ENCODE measurements around the gene KIF18B. TPM values are rescaled to one million over a fixed set of nuclear protein-coding genes. Genes with fewer than 3 reads are reported as not detected.

The KIF18B gene
- total RNA-seq, 1 donor from 2014 or later: 0.89 TPM

GRCh38 chr17:44915321-44915726 lies 32.2 kb downstream of the KIF18B start, which contains the start of gene GFAP:
Gene GFAP (minus strand): TSS chr17:44915500. CDS start chr17:44915486, 14 bp downstream.
- intact Hi-C loops (cut with DNase I): no loop called here
- H3K4me1 ChIP-seq: peaks cover 10% of the 10 kb centered on the region
- ATAC-seq: no peak
- H3K27me3 ChIP-seq (ENCODE audit: low read depth): peaks cover 22% of the 10 kb centered on the region
- no peak within 1 kb of the TSS for H3K4me3 ChIP-seq
- no peak within 1 kb of the TSS for H3K27ac ChIP-seq
- DNase-seq: peak; percentile 41
- H3K36me3 ChIP-seq: no peaks in the 10 kb centered on the region
- H3K9me3 ChIP-seq: no peaks in the 10 kb centered on the region
- TF ChIP-seq, protein P1, sequence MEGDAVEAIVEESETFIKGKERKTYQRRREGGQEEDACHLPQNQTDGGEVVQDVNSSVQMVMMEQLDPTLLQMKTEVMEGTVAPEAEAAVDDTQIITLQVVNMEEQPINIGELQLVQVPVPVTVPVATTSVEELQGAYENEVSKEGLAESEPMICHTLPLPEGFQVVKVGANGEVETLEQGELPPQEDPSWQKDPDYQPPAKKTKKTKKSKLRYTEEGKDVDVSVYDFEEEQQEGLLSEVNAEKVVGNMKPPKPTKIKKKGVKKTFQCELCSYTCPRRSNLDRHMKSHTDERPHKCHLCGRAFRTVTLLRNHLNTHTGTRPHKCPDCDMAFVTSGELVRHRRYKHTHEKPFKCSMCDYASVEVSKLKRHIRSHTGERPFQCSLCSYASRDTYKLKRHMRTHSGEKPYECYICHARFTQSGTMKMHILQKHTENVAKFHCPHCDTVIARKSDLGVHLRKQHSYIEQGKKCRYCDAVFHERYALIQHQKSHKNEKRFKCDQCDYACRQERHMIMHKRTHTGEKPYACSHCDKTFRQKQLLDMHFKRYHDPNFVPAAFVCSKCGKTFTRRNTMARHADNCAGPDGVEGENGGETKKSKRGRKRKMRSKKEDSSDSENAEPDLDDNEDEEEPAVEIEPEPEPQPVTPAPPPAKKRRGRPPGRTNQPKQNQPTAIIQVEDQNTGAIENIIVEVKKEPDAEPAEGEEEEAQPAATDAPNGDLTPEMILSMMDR (IDR thresholded peaks at IDR 0.05): no peak

DNA sequence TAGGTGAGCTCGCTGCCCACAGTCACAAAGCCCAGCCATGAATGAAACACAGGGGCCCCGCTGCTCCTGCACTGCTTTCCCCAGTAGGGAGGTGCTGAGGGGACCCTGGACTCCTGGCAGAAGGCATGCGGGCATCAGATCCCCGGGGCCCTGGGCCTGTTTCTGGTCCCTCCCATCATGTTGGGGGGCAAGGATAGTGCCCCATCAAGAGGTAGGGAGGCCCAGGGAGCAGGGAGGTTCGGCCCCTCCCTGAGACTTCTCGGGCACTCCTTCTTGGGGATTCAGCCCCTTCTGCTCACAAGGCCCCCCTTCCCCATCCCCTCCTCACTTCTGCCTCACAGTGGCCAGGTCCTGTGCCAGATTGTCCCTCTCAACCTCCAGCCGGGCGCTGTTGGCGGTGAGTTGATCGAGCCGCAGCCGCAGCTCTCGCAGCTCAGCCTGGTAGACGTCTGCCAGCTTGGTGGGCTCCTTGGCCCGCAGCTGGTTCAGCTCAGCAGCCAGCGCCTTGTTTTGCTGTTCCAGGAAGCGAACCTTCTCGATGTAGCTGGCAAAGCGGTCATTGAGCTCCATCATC lies 32.8 kb downstream of the KIF18B start:
- peaks cover 10% of the 10 kb centered on the region for H3K4me1 ChIP-seq
- TF ChIP-seq, protein P1 (IDR thresholded peaks at IDR 0.05): no peak
- peak; percentile 34 for DNase-seq

DNA sequence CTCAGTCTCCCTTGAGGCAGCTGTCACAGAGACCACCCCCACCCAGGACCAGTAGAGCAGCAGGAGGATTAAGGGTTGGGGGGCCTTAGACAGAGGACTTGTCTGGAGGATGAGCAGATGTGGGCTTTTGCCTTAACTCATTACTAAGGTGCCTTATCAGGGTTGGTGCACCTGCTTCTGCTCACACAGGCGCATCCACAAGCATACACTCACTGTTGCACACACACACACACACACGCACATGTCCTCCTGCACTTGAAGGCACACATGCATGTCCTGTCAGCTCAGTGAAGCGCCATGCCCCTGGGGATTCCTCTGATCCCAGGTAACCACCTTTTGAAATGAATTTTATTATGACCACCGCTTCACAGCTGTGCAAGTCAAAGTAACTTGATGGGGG lies 33.4 kb downstream of the KIF18B start:
- H3K9me3 ChIP-seq: no peaks in the 10 kb centered on the region
- intact Hi-C loops (cut with DNase I): no loop called here
- peaks cover 10% of the 10 kb centered on the region for H3K4me1 ChIP-seq
- H3K4me3 ChIP-seq: no peak overlapping the region
- H3K27ac ChIP-seq: no peak overlapping the region
- no peak for ATAC-seq
- no peaks in the 10 kb centered on the region for H3K36me3 ChIP-seq
- TF ChIP-seq, protein P1 (IDR thresholded peaks at IDR 0.05): no peak
- peak; percentile 25 for DNase-seq
- H3K27me3 ChIP-seq (ENCODE audit: low read depth): peaks cover 22% of the 10 kb centered on the region

More for the DNA sequence above, 32.8 kb downstream of the KIF18B start:
- Histone ChIP-seq H3K27ac (no peak overlapping the region), H3K36me3 (no peaks in the 10 kb centered on the region), H3K4me3 (no peak overlapping the region), H3K9me3 (no peaks in the 10 kb centered on the region), H3K27me3 (ENCODE audit: low read depth) (peaks cover 22% of the 10 kb centered on the region)
- intact Hi-C loops (cut with DNase I): no loop called here
- ATAC-seq: no peak

DNA sequence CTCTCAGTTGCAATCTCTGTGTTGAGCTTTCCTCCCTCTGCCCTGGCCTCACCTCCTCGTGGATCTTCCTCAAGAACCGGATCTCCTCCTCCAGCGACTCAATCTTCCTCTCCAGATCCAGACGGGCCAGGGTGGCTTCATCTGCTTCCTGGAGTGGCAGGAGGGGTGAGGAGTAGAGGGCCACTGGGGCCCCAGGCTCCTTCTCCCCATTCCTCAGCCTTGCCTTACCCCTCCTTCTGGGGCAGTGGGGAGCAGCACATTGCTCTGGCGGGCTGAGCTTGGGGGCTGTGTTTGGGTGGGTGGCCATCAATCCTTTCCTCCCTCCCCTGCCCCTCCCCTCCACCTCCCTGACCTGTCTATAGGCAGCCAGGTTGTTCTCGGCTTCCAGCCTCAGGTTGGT lies 33.9 kb downstream of the KIF18B start:
- Histone ChIP-seq H3K27me3 (ENCODE audit: low read depth) (peaks cover 22% of the 10 kb centered on the region), H3K9me3 (no peaks in the 10 kb centered on the region), H3K36me3 (no peaks in the 10 kb centered on the region), H3K27ac (no peak overlapping the region), H3K4me1 (peaks cover 10% of the 10 kb centered on the region), H3K4me3 (no peak overlapping the region)
- ATAC-seq: no peak
- intact Hi-C loops (cut with DNase I): no loop called here
- DNase-seq: peak; percentile 16
- TF ChIP-seq, protein P1 (IDR thresholded peaks at IDR 0.05): no peak

- H3K27ac ChIP-seq: no peak overlapping the region
- TF ChIP-seq, protein P1 (IDR thresholded peaks at IDR 0.05): no peak
- peak; percentile 20 for DNase-seq
- peaks cover 10% of the 10 kb centered on the region for H3K4me1 ChIP-seq
- no peak overlapping the region for H3K4me3 ChIP-seq
- H3K36me3 ChIP-seq: no peaks in the 10 kb centered on the region
- intact Hi-C loops (cut with DNase I): no loop called here
- peaks cover 22% of the 10 kb centered on the region for H3K27me3 ChIP-seq (ENCODE audit: low read depth)
- no peaks in the 10 kb centered on the region for H3K9me3 ChIP-seq
- no peak for ATAC-seq
These were observed 34.6 kb downstream of the KIF18B start for GRCh38 chr17:44912763-44913544.
